ENCODE results near the gene DPEP1.

- TF ChIP-seq CTCF (IDR thresholded peaks at IDR 0.05; ENCODE audit: low read length) (no peak), EZH2 (optimal IDR thresholded peaks at IDR 0.05; ENCODE audit: low read depth, low read length) (no peak), EZH2phosphoT487 (IDR thresholded peaks at IDR 0.05; ENCODE audit: low read length) (no peak)
Observed at GRCh38 chr16:89613954-89614459, 565 bp downstream of the DPEP1 start.

All from MM.1S (cell line).